ENCODE results near the gene TEX51. TPM values are rescaled to one million over a fixed set of nuclear protein-coding genes. Genes with fewer than 3 reads are reported as not detected.

The TEX51 gene
- total RNA-seq, 6 experiments from 2014 or later: 0.66 TPM; not detected in 5

DNA sequence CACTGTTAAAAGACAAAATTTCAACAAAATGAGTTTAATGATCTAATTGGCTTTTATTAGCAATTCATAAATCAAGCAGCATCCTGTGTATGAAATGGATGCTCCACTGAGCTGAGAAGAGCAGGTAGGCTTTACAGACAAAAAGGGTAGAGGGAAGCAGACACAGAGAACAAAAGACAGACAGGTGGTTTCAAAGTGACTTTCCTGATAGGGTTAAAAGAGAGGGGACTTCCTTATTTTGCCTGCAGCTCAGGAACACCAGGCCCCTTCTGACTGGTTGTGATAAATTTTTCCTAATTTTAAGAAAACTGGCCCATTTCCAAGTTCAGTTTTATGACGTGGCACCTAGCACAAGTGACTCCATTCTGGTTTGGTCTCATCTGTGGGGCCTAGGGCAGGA, 11.9 kb downstream of the TEX51 start:
- H3K4me1 ChIP-seq: no peaks in the 10 kb centered on the region
- H3K9me3 ChIP-seq: no peaks in the 10 kb centered on the region
- ATAC-seq: no peak
- TF ChIP-seq, protein P1, sequence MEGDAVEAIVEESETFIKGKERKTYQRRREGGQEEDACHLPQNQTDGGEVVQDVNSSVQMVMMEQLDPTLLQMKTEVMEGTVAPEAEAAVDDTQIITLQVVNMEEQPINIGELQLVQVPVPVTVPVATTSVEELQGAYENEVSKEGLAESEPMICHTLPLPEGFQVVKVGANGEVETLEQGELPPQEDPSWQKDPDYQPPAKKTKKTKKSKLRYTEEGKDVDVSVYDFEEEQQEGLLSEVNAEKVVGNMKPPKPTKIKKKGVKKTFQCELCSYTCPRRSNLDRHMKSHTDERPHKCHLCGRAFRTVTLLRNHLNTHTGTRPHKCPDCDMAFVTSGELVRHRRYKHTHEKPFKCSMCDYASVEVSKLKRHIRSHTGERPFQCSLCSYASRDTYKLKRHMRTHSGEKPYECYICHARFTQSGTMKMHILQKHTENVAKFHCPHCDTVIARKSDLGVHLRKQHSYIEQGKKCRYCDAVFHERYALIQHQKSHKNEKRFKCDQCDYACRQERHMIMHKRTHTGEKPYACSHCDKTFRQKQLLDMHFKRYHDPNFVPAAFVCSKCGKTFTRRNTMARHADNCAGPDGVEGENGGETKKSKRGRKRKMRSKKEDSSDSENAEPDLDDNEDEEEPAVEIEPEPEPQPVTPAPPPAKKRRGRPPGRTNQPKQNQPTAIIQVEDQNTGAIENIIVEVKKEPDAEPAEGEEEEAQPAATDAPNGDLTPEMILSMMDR (IDR thresholded peaks at IDR 0.05): no peak
- TF ChIP-seq POLR2A (IDR thresholded peaks at IDR 0.05): no peak
- no peak overlapping the region for H3K27ac ChIP-seq
- H3K36me3 ChIP-seq: no peaks in the 10 kb centered on the region
- no peak for DNase-seq
- H3K4me3 ChIP-seq: no peak overlapping the region
- WGBS (ENCODE audit: insufficient coverage, low coverage, low lambda C conversion rate, missing lambda C conversion rate): 14% methylated on average over 1 of the region's 1 CpG
- intact Hi-C loops (cut with DNase I): no loop called here
- no peaks in the 10 kb centered on the region for H3K27me3 ChIP-seq

DNA sequence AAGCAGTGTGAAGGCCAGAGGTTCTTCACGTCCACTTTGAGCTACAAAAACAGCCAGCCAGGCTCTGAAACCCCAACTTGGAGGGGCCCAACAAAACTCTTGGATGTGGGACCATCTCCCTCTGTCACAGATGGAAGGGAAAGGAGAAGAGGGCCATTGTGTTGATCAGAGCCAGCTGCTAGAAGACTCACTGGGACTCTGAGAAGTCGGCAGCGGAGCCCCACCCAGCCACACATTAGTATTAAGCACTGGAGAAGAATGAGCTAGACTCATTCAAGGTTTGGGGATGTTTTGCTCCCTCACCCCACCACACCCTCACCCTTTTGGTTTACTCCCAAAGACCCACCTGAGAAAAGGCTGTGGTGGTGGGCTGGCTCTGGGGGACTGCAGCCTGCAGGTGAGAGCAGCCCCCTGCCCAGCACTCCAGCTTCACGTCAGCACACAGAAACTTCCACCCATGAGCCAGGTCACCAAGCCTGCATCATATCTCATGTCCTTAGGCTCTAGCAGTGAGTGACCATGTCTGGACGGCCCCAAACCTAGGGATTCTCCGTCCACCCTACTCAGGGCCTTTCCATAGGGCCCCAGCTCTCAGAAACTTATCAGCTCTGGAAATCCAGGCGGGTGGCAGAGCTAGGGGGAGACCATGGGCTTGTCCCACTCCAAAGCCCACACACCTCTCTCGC, 12.6 kb downstream of the TEX51 start:
- Histone ChIP-seq H3K27ac (no peak overlapping the region), H3K4me1 (no peaks in the 10 kb centered on the region), H3K27me3 (no peaks in the 10 kb centered on the region), H3K4me3 (no peak overlapping the region), H3K36me3 (no peaks in the 10 kb centered on the region), H3K9me3 (no peaks in the 10 kb centered on the region)
- intact Hi-C loops (cut with DNase I): no loop called here
- TF ChIP-seq, protein P1 (IDR thresholded peaks at IDR 0.05): no peak
- TF ChIP-seq POLR2A (IDR thresholded peaks at IDR 0.05): no peak
- 89% methylated on average over 3 of the region's 8 CpGs for WGBS (ENCODE audit: insufficient coverage, low coverage, low lambda C conversion rate, missing lambda C conversion rate)
- ATAC-seq: no peak
- DNase-seq: no peak

DNA sequence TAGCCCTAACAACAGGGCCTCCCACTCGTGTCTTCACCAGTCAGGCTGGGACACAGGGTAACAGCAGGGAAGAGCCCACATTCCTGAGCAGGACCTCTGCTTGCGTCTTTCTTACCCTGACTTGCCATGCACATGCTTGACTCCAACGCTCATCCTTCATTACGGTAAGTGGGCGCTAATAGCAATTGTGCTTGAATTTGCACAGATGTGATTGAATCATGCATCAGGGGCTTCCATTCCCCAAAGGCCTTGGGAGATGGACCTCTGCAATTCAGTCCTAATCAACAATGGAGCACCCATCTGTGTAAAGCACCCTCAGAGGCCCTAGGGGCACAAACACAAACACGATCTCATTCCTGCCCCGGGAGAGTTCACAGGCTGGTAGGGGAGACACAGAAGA, 13.5 kb downstream of the TEX51 start:
- H3K27ac ChIP-seq: no peak overlapping the region
- no peak for TF ChIP-seq POLR2A (IDR thresholded peaks at IDR 0.05)
- TF ChIP-seq, protein P1 (IDR thresholded peaks at IDR 0.05): no peak
- intact Hi-C loops (cut with DNase I): no loop called here
- no peaks in the 10 kb centered on the region for H3K4me1 ChIP-seq
- no peak overlapping the region for H3K4me3 ChIP-seq
- WGBS (ENCODE audit: insufficient coverage, low coverage, low lambda C conversion rate, missing lambda C conversion rate): 70% methylated on average over 3 of the region's 7 CpGs
- DNase-seq (no peak), ATAC-seq (no peak)
- no peaks in the 10 kb centered on the region for H3K9me3 ChIP-seq
- no peaks in the 10 kb centered on the region for H3K27me3 ChIP-seq
- no peaks in the 10 kb centered on the region for H3K36me3 ChIP-seq

DNA sequence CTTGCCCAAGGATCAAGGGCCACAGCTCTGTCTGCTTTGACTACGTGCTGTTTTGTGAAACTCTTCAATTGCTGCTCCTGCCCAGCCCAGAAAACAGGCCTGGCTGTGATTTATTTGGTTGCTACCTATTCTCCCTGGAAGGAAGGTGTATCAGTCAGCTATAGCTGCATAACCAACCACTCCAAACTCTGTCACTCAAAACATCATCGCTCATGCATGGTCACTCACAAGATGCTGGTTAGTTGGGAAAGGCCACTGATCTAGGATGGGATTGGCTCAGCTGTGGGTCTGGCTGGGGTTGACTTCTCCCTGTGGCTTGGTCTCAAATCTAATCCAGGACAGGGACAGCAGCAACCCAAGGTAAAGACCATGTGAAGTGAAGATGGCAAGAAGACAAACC, 14.6 kb downstream of the TEX51 start:
- H3K4me1 ChIP-seq: no peaks in the 10 kb centered on the region
- DNase-seq (peak in 1 of 3 donors; percentile 3), ATAC-seq (no peak)
- H3K9me3 ChIP-seq: no peaks in the 10 kb centered on the region
- H3K27me3 ChIP-seq: no peaks in the 10 kb centered on the region
- TF ChIP-seq, protein P1 (IDR thresholded peaks at IDR 0.05): no peak
- TF ChIP-seq POLR2A (IDR thresholded peaks at IDR 0.05): no peak
- WGBS (ENCODE audit: insufficient coverage, low coverage, low lambda C conversion rate, missing lambda C conversion rate): 69% methylated on average over 2 of the region's 2 CpGs
- H3K36me3 ChIP-seq: no peaks in the 10 kb centered on the region
- no peak overlapping the region for H3K27ac ChIP-seq
- H3K4me3 ChIP-seq: no peak overlapping the region
- intact Hi-C loops (cut with DNase I): no loop called here

Measured in right lobe of liver (tissue), 6 donors.